ENCODE measurements around the gene RASSF1.
A peak's percentile ranks its signal among the peaks of the same experiment; 100 is the strongest.
"Not testable (repeated sequence)": the region's sequence is repeated elsewhere in the genome, so short reads cannot be mapped to it uniquely, and the experiment has no call there.

RASSF1 gene

DNA sequence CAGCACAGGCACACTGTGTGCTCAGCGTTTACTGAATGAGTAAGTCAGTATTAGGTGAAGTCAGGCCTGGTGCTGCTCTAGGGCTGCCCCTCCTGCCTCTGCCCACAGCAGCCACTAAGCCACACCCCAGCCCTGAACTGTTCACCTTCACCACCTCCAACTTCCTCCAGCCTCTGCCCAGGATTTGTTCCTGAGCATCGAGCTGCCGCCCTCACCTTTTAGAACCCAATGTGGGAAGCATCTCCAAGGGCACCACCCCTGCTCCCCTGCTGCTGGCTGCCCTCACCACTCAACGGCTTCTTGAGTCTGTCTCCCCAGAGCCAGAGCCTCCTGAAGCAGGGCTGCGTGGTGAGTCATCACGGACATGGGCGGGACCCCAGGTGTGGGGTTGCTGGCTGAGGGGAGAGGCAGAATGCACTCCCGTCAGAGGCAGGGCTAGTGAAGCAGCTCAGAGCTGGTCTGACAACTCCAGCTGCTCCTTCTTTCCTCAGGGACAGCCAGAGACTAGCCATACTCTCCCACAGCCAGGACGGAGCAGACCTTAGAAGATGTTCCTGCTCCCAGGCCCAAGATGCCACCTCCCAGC is 23.9 kb downstream of the RASSF1 start:
- H3K27me3 ChIP-seq (ENCODE audit: insufficient read depth, low read length) = no peaks in the 10 kb centered on the region
- H3K9me3 ChIP-seq (ENCODE audit: low read length) = no peaks in the 10 kb centered on the region
- H3K4me1 ChIP-seq (ENCODE audit: insufficient read depth, low read length, severe bottlenecking) = peaks cover 40% of the 10 kb centered on the region
- H3K4me3 ChIP-seq (ENCODE audit: low read depth, low read length, poor library complexity, severe bottlenecking) = peak overlapping the region; percentile 26
- no peaks in the 10 kb centered on the region for H3K36me3 ChIP-seq (ENCODE audit: insufficient read depth, low read length)
- H3K79me2 ChIP-seq (ENCODE audit: insufficient read depth, low read length) = no peaks in the 10 kb centered on the region
- no peaks in the 10 kb centered on the region for H3K9me2 ChIP-seq (ENCODE audit: low read depth, low read length)
- H3K27ac ChIP-seq (ENCODE audit: low read depth, low read length, poor library complexity, severe bottlenecking) = peak overlapping the region; percentile 69
- H4K20me1 ChIP-seq (ENCODE audit: insufficient read depth, low read length) = no peaks in the 10 kb centered on the region
- H3K4me2 ChIP-seq (ENCODE audit: low read length) = peak overlapping the region; percentile 55
- no peaks in the 10 kb centered on the region for H3F3A ChIP-seq (ENCODE audit: insufficient read depth, low read length)
- no peak for TF ChIP-seq EZH2 (IDR thresholded peaks at IDR 0.05; ENCODE audit: borderline replicate concordance, low read length)
- TF ChIP-seq, protein P1, sequence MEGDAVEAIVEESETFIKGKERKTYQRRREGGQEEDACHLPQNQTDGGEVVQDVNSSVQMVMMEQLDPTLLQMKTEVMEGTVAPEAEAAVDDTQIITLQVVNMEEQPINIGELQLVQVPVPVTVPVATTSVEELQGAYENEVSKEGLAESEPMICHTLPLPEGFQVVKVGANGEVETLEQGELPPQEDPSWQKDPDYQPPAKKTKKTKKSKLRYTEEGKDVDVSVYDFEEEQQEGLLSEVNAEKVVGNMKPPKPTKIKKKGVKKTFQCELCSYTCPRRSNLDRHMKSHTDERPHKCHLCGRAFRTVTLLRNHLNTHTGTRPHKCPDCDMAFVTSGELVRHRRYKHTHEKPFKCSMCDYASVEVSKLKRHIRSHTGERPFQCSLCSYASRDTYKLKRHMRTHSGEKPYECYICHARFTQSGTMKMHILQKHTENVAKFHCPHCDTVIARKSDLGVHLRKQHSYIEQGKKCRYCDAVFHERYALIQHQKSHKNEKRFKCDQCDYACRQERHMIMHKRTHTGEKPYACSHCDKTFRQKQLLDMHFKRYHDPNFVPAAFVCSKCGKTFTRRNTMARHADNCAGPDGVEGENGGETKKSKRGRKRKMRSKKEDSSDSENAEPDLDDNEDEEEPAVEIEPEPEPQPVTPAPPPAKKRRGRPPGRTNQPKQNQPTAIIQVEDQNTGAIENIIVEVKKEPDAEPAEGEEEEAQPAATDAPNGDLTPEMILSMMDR (IDR thresholded peaks at IDR 0.05; ENCODE audit: low read length) = no peak
- H3K9ac ChIP-seq (ENCODE audit: low read length) = peak overlapping the region; percentile 43; the same call in 1 of the 2 replicates
- H2AFZ ChIP-seq (ENCODE audit: low read length) = no peak overlapping the region

DNA sequence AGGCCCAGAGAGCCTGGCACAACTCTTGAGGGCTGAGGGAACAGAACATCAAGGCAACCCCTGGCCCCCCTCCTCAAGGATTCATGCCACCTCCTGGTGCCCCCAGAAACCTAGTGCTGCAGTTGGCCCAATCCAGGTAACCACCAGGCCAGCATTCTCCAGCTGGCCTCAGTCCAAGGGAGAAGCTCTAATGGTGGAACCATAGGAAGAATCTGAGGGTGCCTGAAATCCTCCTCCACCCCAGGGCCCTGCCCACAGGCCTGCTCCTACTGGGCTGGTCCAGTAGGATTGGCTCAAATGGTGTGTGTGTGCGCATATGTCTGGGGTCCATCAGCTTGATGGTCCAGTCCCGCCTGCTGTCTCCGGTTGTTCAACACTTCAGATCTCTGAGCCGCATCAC is 25.8 kb downstream of the RASSF1 start:
- peaks cover 2% of the 10 kb centered on the region; the same call in 1 of the 2 replicates for H3K9me3 ChIP-seq (ENCODE audit: low read length)
- H3K27ac ChIP-seq (ENCODE audit: low read depth, low read length, poor library complexity, severe bottlenecking) = no peak overlapping the region
- no peak overlapping the region for H2AFZ ChIP-seq (ENCODE audit: low read length)
- TF ChIP-seq EZH2 (IDR thresholded peaks at IDR 0.05; ENCODE audit: borderline replicate concordance, low read length) = no peak
- TF ChIP-seq, protein P1 (IDR thresholded peaks at IDR 0.05; ENCODE audit: low read length) = no peak
- no peaks in the 10 kb centered on the region for H4K20me1 ChIP-seq (ENCODE audit: insufficient read depth, low read length)
- H3K4me2 ChIP-seq (ENCODE audit: low read length) = no peak overlapping the region
- no peaks in the 10 kb centered on the region for H3F3A ChIP-seq (ENCODE audit: insufficient read depth, low read length)
- H3K36me3 ChIP-seq (ENCODE audit: insufficient read depth, low read length) = peaks cover 2% of the 10 kb centered on the region; the same call in 1 of the 2 replicates
- no peaks in the 10 kb centered on the region for H3K27me3 ChIP-seq (ENCODE audit: insufficient read depth, low read length)
- H3K79me2 ChIP-seq (ENCODE audit: insufficient read depth, low read length) = no peaks in the 10 kb centered on the region
- no peak overlapping the region for H3K4me3 ChIP-seq (ENCODE audit: low read depth, low read length, poor library complexity, severe bottlenecking)
- H3K9ac ChIP-seq (ENCODE audit: low read length) = no peak overlapping the region
- H3K4me1 ChIP-seq (ENCODE audit: insufficient read depth, low read length, severe bottlenecking) = peaks cover 32% of the 10 kb centered on the region
- no peaks in the 10 kb centered on the region for H3K9me2 ChIP-seq (ENCODE audit: low read depth, low read length)

DNA sequence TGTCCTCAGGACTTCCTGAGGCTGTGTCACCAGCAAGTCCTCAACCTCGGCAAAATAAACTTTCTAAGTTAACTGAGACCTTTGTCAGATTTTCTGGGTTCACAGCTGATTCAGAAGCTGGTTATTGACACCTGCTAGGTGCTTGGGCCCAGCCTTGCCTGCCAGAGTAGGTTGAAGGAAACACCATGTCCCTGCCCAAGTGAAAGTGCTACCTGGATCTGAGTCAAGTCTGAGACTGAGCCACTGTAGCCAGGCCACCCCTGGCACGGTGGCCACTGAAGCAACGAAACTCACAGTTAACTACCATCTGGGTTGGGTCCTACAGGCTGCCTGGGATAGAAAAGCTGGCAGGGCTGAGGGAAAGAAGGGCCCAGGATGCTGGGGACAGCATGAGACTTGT is 26.3 kb downstream of the RASSF1 start:
- no peak overlapping the region for H2AFZ ChIP-seq (ENCODE audit: low read length)
- no peaks in the 10 kb centered on the region for H3F3A ChIP-seq (ENCODE audit: insufficient read depth, low read length)
- H3K27ac ChIP-seq (ENCODE audit: low read depth, low read length, poor library complexity, severe bottlenecking) = no peak overlapping the region
- H3K9me3 ChIP-seq (ENCODE audit: low read length) = peaks cover 6% of the 10 kb centered on the region; the same call in 1 of the 2 replicates
- peaks cover 32% of the 10 kb centered on the region for H3K4me1 ChIP-seq (ENCODE audit: insufficient read depth, low read length, severe bottlenecking)
- H3K4me2 ChIP-seq (ENCODE audit: low read length) = no peak overlapping the region
- H3K9me2 ChIP-seq (ENCODE audit: low read depth, low read length) = no peaks in the 10 kb centered on the region
- H3K79me2 ChIP-seq (ENCODE audit: insufficient read depth, low read length) = no peaks in the 10 kb centered on the region
- H4K20me1 ChIP-seq (ENCODE audit: insufficient read depth, low read length) = no peaks in the 10 kb centered on the region
- H3K36me3 ChIP-seq (ENCODE audit: insufficient read depth, low read length) = peaks cover 6% of the 10 kb centered on the region
- H3K9ac ChIP-seq (ENCODE audit: low read length) = no peak overlapping the region
- TF ChIP-seq, protein P1 (IDR thresholded peaks at IDR 0.05; ENCODE audit: low read length) = no peak
- TF ChIP-seq EZH2 (IDR thresholded peaks at IDR 0.05; ENCODE audit: borderline replicate concordance, low read length) = no peak
- no peaks in the 10 kb centered on the region for H3K27me3 ChIP-seq (ENCODE audit: insufficient read depth, low read length)
- no peak overlapping the region for H3K4me3 ChIP-seq (ENCODE audit: low read depth, low read length, poor library complexity, severe bottlenecking)

DNA sequence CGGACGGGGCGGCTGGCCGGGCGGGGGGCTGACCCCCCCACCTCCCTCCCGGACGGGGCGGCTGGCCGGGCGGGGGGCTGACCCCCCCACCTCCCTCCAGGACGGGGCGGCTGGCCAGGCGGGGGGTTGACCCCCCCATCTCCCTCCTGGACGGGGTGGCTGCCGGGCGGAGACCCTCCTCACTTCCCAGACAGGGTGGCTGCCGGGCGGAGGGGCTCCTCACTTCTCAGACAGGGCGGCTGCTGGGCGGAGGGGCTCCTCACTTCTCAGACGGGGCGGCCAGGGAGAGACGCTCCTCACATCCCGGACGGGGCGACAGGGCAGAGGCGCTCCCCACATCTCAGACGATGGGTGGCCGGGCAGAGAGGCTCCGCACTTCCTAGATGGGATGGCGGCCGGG is 28.6 kb downstream of the RASSF1 start:
- not testable (repeated sequence) for H3K36me3 ChIP-seq (ENCODE audit: insufficient read depth, low read length); H3K4me1 ChIP-seq (ENCODE audit: insufficient read depth, low read length, severe bottlenecking); H3K27ac ChIP-seq (ENCODE audit: low read depth, low read length, poor library complexity, severe bottlenecking); H3K79me2 ChIP-seq (ENCODE audit: insufficient read depth, low read length); H3K27me3 ChIP-seq (ENCODE audit: insufficient read depth, low read length); H3F3A ChIP-seq (ENCODE audit: insufficient read depth, low read length); H2AFZ ChIP-seq (ENCODE audit: low read length); H3K9ac ChIP-seq (ENCODE audit: low read length); H3K4me3 ChIP-seq (ENCODE audit: low read depth, low read length, poor library complexity, severe bottlenecking); H3K9me2 ChIP-seq (ENCODE audit: low read depth, low read length); H3K4me2 ChIP-seq (ENCODE audit: low read length); H3K9me3 ChIP-seq (ENCODE audit: low read length); H4K20me1 ChIP-seq (ENCODE audit: insufficient read depth, low read length)

Data from OCI-LY1 (cell line).